Stimulated activated CD8-positive, alpha-beta memory T cell treated with anti-CD3 and anti-CD28 coated beads, Interleukin-2, amount 100 ng/mL, for 1 hour (primary cell): Measurements from ENCODE around the gene PI4KB.
"Not testable (repeated sequence)": the region's sequence is repeated elsewhere in the genome, so short reads cannot be mapped to it uniquely, and the experiment has no call there.

Source experiments
- DNase-seq, 2 donors: peaks; one replicate each; pipeline ENCODE4 v3.0.0-alpha.2; 2020; ENCODE audit warnings: low read depth in 2 of 2

Gene PI4KB

DNA sequence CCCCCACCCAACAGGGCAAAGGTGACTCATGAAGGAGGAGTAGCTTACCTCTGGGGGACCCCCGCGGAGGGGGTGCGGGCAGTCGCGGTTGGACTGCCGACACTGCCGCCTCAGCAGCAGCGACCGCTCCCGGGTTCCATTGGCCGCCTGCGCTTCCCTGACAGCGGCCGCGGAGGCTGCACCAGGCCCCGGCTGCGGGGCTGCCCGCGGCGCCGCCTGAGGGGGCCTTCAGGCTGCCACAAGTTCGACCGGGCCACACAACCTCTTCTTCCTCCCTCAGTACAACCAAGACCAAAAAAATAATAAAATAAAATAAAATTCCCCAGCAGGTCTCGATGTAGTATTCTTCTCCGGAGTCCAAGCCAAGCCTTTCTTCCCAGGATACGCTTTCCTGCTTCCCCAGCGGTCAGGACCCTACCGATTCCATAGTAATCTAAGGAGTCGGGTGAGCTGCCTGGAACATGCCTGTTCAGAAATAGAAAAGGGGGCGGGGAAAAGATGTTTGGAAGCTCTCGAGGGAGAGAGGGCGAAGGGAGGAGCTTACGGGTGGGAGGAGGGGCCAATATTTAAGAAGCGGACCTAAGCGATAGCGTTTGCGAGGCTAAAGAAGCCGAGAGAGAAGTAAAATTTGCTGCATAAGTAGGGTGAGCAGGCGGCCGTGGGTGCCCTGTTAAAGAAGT lies at the start of gene PI4KB:
TSS of gene PI4KB (minus strand) at position 194 of the 680 bp plus-strand sequence. CDS start 10,935 bp downstream, outside the sequence.
- DNase-seq: peak; percentile 64 to 71

DNA sequence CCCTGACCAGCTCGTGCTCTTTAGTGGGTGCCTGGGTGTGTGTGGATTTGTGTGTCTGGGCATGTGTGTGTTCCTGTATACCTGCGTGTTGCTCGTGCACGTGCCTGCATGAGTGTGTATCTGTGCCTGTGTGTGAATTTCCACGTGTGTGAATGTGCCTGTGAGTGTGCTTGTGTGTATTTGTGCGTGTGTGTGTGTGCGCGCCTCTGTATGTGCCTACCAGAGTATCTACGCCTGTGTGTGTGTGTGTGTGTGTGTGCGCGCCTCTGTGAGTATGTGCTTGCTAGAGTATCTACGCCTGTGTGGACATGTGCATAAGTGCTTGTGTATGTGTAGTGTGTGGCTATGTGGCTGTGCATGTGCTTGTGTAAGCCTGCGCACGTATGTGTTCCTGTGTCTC lies 46.0 kb upstream of the PI4KB start:
- DNase-seq: no peak

DNA sequence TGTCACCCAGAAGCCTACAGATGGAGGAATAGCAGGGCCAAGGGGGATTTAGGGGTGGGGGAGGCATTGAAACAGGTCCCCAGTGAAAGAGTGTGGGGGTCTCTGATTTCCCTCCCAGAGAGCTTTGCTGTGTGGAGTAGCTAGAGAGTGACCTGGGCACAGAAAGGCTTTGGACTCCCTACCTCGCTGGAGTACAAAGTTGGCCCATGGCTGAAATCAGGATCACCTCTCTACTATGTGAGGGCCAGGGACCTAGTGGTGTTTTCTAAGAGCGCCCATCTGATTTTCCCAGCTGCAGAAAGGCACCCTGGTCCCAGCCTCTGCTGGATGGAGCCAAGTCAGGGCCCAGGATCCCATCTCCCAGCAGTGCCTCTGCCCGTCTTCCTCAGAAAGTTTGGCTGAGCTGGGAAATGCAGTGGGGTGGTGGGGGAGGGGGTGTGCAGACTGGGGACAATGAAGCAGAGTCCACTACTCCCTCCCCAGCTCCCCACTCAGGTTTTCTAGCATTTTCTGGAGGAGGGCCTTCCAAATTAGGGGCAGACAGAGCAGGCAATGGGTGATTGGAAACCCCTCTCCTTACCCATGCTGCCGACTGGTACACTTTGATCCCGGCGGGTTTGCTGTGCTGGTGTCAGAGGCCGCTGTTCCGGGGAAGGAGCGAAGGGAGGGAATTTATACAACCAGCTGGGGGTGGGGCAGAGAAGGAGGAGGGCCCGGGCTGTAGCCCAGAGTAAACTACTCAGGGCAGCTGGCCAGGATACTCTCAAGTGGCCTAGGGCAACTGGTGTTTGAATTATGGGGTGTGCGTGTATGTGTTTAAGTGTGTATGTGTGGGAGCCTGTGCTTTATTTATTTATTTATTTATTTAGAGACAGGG lies 45.1 kb upstream of the PI4KB start, which contains the start of gene SELENBP1:
TSS of gene SELENBP1 (minus strand) at position 648 of the 877 bp plus-strand sequence. CDS start at position 584, 64 bp downstream.
- no peak for DNase-seq

DNA sequence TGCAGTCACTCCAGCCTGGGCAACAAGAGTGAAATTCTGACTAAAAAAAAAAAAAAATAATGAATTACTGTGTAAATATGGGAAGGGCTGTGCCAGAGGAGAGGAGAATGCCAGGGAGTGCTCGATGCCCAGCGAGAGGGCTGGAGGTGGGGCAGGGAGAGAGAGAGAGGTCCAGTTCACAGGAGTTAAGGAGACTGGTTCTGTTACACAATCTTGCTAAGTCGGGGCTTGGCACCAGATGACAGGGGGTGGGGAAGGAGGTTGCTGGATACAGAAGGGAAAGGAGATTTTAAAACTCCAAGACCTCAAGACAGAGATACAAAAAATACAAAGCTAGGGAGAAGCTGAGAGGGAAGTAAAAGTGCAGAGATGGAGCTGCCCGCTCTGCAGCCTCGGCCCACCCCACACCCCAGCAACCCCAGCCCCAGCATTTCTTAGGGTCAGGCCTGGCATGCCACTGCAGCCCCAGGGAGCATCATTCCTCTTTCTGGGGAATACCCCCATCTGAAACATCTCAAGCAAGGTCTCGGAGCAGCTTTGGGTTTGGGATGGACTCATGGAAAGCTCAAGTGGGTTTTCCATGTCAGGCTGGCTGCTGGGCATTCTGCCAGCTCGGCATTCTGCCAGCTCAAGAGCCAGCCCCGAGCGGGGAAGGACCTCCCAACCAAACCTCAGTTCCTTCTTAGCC lies 44.3 kb upstream of the PI4KB start:
- no peak for DNase-seq

DNA sequence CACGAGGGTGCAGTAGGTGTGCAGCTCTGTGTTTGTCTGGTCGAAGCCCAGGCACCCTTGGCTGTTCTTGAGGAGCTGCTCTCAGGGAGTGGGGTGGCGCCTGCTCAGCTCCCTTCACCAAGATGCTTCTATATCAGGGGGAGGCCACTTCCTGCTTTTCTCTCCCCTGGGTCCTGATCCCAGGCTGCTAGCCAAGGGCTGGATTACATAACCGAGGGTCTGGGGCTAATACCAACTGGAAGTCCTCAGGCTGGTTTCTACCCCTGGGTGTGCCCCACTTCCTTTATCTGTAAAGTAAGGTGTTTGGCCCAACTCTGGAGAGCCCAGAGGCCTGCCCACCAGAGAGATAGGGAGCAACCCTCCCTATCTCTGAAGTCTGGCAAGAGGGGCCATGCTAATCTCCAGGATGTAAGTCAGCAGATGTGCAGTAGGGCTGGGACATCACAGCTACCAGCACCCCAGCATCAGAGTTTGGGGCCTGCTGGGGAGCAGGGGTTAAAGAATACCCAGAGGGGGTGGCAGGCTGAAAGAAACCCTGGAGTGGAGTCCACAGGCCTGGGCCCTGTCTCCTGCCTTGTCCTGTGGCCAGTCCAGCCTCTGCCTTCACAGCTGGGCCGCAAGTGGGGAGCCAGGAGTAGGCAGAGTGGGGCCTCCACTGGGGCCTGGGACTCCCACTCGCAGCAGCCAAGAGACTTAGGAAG lies 43.1 kb upstream of the PI4KB start:
- DNase-seq: no peak

DNA sequence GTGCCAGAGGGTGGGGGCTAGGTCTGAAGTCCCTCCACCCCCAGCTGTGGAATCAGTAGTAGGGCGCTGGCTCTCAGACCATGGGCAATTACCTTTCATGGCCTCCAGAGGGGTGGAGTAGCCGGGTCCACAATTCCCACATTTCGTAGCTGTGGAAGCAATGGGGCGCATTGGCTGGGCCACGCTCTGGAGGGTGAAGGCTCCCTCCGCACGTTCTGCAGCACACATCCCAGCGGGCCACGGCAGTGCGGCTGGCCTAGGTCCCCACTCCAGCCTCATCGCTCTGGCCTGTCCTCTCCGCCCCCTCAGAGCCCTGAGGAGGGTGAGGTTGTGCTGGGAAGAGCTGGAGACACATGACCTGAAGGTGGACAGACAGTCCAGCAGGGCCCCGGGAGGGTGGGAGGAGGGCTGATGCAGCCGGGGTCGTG lies 42.4 kb upstream of the PI4KB start:
- DNase-seq: no peak

DNA sequence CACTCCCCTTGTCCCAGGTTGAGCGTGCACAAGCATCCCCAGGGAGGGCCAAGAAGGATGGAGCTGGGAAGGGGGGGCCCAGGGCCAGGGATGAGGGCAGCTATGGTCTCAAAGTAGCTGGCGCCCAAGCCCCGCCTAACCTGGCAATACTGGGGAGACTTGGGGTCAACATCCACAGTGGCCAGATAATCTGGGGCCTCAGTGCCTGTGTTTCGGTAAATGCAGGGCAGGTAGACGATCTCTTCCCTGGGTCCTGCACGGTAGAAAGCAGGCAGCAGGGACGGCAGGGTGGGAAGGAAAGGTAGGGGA lies 42.0 kb upstream of the PI4KB start:
- no peak for DNase-seq

DNA sequence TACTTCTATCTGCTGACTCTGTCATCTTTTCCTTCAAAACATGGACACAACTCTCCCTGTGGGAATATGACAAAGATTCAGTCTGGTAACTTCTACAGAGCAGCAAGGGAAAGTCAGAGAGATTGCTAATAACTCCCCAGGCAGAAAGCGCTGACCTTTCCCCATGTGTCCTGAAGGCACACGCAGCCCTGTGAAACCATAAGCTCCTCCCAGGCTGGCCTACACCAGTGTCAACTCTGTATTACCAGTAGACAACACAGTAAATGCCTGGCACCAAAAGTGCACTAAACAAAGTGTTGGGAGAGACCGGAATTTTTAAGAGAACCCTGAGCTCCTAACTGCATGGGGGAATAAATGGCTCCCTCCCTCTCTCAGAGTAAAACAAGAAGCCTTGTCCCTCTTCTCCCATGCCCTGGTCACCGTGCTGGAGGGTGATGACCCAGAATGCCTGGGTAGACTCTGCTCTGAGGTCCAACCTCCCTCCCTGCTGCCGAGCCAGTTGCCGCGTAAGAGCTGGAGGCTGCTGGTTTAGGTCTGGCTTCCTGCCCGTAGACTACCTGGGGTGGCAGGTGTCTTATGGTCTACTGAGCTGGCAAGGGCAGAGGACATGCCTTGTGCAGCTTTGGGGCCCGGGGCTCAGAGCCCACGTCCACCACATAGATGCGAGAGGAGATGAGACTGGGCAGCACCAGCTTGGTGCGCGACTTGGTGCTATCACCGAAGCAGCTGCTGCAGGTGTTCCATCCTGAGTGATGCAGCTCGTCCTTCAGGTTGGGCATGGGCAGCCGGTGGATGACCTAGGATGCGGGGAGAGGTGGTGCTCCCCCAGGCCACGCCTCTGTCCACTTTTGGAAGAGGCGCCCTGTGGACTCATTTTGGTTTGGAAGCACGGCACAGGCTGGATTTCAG lies 41.4 kb upstream of the PI4KB start:
- DNase-seq: no peak

DNA sequence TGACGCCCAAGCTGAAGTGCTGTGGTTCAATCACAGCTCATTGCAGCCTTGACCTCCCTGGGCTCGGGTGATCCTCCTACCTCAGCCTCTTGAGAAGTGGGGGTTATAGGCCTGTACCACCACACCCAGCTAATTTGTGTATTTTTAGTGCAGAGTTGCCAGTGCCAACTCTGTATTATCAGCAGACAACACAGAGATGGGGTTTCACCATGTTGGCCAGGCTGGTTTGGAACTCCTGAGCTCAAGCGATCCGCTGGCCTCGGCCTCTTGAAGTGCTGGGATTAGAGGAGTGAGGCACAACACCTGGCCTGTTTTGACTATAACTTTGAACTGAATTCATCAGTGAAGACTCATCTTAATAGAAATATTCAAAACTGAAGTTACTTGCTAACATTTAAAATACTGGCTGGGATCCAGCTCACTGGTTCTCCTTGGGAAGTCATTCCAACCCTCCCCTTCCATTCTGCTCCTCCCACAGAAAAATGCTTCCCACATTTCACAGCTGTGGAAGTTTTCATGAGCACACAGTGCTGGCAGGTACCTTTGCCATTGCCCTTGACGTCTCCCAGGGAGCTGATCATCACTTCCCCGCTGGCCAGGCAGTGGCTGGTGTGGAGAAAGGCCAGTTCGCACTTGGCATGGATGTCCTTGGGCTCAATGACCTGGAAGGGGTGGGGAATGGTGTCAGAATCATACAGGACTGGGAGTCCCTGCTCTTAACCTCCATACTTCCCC lies 40.6 kb upstream of the PI4KB start:
- no peak for DNase-seq

DNA sequence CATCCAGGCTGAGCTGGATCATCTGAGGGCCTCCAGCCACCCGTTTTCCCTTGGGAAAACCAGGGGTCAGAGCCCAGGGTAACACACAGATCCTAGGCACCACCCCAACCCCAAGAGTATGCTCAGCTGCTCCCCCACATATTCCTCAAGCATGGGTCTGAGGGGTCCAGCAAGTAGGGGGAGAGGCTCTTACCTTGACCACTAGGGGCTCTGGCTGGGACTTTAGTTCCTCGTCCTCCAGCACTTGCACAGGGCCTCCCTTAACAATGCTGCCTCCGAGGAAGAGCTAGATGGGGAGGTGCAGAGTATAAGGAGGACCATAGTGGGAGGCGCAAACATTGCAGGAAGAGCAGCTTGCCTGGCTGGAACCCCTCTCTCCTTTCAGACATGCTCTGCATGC lies 37.8 kb upstream of the PI4KB start:
- DNase-seq: no peak

DNA sequence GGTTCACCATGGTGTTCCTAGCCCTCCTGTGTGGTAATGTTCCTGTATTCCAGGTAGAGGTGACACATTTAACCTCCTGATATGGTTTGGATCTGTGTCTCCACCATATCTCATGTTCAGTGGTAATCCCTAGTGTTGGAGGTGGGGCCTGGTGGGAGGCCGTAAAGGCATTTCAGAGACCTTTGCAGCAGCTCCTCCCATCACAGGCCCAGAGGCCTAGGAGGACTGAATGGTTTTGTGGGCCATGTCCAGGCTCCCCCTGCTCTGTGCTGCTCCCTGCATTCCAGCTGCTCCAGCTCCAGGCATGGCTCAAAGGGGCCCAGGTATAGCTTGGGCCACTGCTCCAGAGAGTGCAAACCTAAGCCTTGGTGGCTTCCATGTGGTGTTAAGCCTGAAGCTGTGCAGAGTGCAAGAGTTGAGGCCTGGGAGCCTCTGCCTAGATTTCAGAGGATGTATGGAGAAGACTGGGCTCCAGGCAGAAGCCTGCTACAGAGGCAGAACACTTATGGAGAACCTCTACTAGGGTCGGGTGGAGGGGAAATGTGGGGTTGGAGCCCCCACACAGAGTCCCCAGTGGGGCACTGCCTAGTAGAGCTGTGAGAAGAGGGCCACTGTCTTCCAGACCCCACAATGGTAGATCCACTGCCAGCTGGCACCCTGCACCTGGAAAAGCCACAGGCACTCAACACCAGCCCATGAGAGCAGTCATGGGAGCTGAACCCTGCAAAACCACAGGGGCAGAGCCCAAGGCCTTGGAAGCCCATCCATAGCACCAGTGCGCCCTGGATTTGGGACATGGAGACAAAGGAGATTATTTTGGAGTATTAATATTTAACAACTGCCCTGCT lies 35.3 kb upstream of the PI4KB start:
- no peak for DNase-seq

DNA sequence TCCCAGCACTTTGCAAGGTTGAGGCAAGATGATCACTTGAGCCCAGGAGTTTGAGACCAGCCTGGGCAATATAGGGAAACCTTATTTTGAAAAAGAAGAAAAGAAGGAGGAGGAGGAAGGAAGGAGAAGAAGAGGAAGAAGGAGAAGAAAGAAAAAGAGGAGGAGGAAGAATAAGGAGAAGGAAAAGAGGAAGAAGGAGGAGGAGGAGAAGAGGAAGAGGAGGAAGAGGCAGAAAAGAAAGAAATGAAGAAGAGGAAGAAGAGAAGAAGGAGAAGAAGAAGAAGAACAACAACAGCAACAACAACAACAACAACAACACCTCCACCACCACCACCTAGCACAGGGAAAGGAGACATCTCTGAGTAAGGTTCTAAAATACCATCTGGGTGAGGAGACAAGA lies 34.7 kb upstream of the PI4KB start:
- DNase-seq: no peak

DNA sequence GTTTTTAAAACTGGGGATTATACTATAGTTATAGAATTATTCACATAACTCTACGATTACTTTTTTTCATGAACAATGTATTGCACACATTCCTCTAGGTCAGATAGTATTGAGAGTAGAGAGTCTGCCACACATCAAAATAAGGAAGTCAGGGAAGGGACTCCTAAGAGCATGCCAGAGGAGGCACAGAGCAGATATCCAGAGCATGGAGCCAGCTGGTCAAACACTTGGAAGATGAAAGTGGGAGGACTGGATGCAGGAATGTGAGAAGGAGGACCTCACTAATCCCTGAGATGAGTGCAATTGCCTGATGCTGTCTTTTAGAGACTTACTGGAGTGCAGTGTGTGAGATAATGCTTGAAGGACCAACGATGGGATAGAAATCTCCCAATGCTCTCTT lies 29.5 kb upstream of the PI4KB start:
- no peak for DNase-seq

DNA sequence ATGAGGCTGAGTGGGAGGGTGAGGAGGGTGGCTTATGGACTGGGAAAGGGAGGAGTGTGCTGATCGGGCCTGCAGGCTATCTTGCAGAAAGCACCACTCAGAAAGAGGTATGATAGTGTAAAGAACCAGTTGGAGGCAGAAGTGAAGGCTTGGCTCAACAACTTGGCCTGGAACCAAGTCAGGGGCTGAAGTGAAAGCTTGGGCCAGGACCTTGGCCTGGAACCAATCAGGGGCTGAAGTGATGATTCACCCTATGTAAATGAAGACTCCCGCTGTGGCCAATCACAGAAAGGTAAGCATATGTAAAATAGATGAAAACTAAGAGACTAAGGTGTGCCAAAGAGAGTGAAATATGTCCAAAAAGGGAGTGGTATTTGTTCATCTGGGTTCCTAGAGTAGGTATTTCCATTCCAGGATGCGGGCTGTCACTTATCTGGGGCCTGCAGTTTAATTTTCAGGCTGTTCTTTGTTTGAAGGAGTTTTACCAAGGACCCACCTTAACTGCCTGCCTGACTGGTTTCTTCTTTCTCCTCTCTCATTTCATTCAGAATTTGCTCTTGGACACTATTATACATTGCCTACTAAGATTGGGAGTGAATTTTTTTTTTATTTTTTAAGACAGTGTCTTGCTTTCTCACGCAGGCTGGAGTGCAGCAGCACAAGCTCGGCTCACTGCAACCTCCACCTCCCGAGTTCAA lies 25.0 kb upstream of the PI4KB start:
- no peak for DNase-seq

DNA sequence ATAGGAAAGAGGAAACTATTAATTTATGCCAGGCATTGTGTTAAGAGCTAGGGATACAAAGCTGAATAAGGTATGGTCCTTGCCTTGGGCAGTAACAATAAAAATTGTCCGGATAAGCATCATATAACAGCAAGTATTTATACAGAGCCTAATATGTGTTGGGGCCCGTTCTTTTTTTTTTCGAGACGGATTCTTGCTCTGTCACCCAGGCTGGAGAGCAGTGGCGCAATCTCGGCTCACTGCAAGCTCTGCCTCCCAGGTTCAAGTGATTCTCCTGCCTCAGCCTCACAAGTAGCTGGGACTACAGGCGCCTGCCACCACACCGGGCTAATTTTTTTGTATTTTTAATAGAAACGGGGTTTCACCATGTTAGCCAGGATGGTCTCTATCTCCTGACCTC lies 23.1 kb upstream of the PI4KB start:
- not testable (repeated sequence) for DNase-seq

DNA sequence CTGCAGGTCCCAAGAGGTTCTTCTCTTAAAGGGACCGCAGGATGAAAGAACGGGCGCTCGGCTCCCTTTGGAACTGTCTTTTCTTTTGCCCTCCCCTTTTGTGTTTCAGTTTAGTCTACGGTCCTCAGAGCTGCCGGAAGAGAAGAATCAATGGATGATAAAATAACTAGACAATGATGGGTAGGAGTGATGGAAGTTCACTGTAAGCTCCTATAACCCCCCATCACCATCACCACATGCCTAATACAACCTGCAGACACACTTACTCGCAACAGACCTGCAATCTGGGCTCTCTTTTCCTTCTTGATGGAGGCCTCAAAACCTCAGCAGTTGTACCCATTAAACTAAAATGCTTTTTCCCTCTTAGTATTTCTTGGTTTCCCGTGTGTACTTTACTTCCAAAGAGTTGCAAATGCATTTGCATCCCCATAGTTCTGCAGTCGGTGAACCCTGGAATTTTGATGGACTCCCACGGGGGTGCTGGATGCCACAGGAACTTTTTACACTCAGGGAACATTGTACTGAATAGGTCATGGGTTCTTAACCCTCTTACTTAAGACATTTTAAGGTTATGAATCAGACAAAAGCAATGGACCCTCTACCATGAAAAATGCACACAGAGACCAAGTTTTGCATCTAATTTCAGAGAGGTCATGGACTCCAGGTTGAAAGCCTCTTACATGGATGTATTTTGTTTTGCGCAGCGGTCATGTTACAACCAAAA lies 20.5 kb upstream of the PI4KB start:
- DNase-seq: no peak

DNA sequence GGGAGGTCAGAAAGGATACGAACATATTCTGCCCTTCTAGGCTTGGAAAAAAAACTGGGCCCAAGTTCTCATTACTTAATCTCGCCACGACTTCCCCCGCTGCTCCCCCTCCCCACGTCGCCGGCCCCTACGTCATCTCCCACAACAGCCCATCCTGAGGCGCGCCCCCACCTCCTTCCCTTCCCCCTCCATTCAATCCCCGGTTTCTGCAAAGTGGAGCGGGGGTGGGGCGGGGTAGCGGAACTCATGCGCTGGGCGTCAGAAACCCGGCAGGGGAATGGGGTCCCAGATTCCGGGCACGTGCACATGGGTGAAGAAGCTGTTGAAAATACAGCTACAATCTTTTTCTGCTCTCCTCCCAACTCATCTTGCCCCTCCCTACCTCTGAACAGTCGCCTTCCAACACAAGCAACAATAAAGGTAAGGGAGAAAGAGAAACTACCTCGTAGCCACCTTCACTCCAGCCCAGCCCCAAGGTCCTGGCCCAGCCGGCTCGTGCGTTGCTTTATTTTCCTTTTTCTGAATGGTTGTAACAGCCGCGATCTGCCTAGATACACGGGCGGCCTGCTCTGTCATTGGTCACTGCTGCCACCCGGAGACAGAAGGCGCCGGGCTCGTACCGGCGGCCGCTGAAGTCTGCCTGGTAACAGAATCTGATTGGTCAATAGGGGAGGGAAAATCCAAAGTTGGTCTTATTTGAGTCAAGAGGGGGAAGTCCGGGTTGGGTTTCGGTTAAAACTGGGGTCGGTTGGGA lies 19.7 kb upstream of the PI4KB start, which contains the start of gene RFX5:
TSS of gene RFX5 (minus strand) at position 484 of the 754 bp plus-strand sequence. CDS start 932 bp downstream, outside the sequence.
- DNase-seq: peak; percentile 85
